ENCODE measurements around the gene DUSP15. TPM values are rescaled to one million over a fixed set of nuclear protein-coding genes. Genes with fewer than 3 reads are reported as not detected.

Gene DUSP15
- total and polyA plus RNA-seq, 9 of the 15 experiments (the other 6 are each of a cell fraction or from before 2014, with no cell fraction given): 0.34 TPM; not detected in 8

- TF ChIP-seq E2F3 (CRISPR knock-in tag; IDR thresholded peaks at IDR 0.05) (no peak), TEAD2 (tag; IDR thresholded peaks at IDR 0.05) (no peak), NR2C2 (CRISPR knock-in tag; IDR thresholded peaks at IDR 0.05) (no peak), NR2C2 (tag; IDR thresholded peaks at IDR 0.05) (no peak), TAL1 (IDR thresholded peaks at IDR 0.05) (no peak), HNRNPK (IDR thresholded peaks at IDR 0.05; ENCODE audit: low read depth, low read length, poor library complexity, severe bottlenecking) (no peak), DMBX1 (CRISPR knock-in tag; IDR thresholded peaks at IDR 0.05; ENCODE audit: borderline replicate concordance) (no peak), CTCFL (IDR thresholded peaks at IDR 0.05; ENCODE audit: borderline replicate concordance, insufficient read depth, low read depth, low read length, poor library complexity, severe bottlenecking) (peak; percentile 42), THRA (IDR thresholded peaks at IDR 0.05) (no peak), KDM1A (IDR thresholded peaks at IDR 0.05) (peak; percentile 20 to 38; a peak in 1 of 4 replicates), CBFB (CRISPR knock-in tag; IDR thresholded peaks at IDR 0.05) (peak; percentile 15; the same call in 1 of the 2 replicates), ETV5 (CRISPR knock-in tag; IDR thresholded peaks at IDR 0.05; ENCODE audit: low read depth) (no peak), MAZ (CRISPR knock-in tag; conservative IDR thresholded peaks at IDR 0.05 in 1 of 2, IDR thresholded peaks at IDR 0.05 in 1 of 2) (0 out of 4 replicates have a peak, but pooled peaks of 1 of the 2 experiments have one; percentile 36), ZNF280B (CRISPR knock-in tag; IDR thresholded peaks at IDR 0.05) (no peak), LARP7 (IDR thresholded peaks at IDR 0.05) (no peak), CHCHD3 (CRISPR knock-in tag; IDR thresholded peaks at IDR 0.05) (no peak), HNRNPUL1 (IDR thresholded peaks at IDR 0.05; ENCODE audit: low read length) (no peak), ATF2 (CRISPR knock-in tag; IDR thresholded peaks at IDR 0.05) (no peak), ZNF511 (CRISPR knock-in tag; IDR thresholded peaks at IDR 0.05) (no peak), IRF2 (CRISPR knock-in tag; IDR thresholded peaks at IDR 0.05) (no peak)
These were observed 47.7 kb downstream of the DUSP15 start (continued) for GRCh38 chr20:31822421-31823330.
